Hematopoietic multipotent progenitor cell treated with erythropoietin and hydrocortisone succinate and interleukin-3 and kit ligand, for 6 days (in vitro differentiated cells): ENCODE data around the gene SLC18A3.

Source experiments
- DNase-seq: peaks from one replicate; pipeline ENCODE4 v3.0.0-alpha.2; 2015

The SLC18A3 gene

GRCh38 chr10:49612513-49613164 lies 2.5 kb downstream of the SLC18A3 start:
- DNase-seq, result peak; percentile 28

GRCh38 chr10:49613165-49613881 lies 3.2 kb downstream of the SLC18A3 start:
- no peak for DNase-seq

- no peak for DNase-seq
These were observed 3.8 kb downstream of the SLC18A3 start, which contains the start of gene CHAT for GRCh38 chr10:49613882-49614241. Gene CHAT (plus strand): TSS chr10:49614037. CDS start chr10:49614190, 153 bp downstream.

GRCh38 chr10:49614242-49615198 lies 4.4 kb downstream of the SLC18A3 start:
- DNase-seq, result no peak

GRCh38 chr10:49615213-49615612 lies 5.1 kb downstream of the SLC18A3 start:
- no peak for DNase-seq

- DNase-seq, result no peak
These were observed 5.6 kb downstream of the SLC18A3 start for GRCh38 chr10:49615721-49616120.

GRCh38 chr10:49616421-49617101 lies 6.5 kb downstream of the SLC18A3 start:
- no peak for DNase-seq

GRCh38 chr10:49617121-49618020 lies 7.3 kb downstream of the SLC18A3 start:
- no peak for DNase-seq

GRCh38 chr10:49618821-49619220 lies 8.7 kb downstream of the SLC18A3 start:
- no peak for DNase-seq

GRCh38 chr10:49619613-49620012 lies 9.5 kb downstream of the SLC18A3 start:
- no peak for DNase-seq

- no peak for DNase-seq
These were observed 10.2 kb downstream of the SLC18A3 start for GRCh38 chr10:49620286-49620810.

- no peak for DNase-seq
These were observed 10.8 kb downstream of the SLC18A3 start for GRCh38 chr10:49620841-49621378.

GRCh38 chr10:49621561-49621960 lies 11.5 kb downstream of the SLC18A3 start:
- DNase-seq, result no peak

- DNase-seq, result no peak
These were observed 12.6 kb downstream of the SLC18A3 start for GRCh38 chr10:49622426-49623425.

- no peak for DNase-seq
These were observed 14.5 kb downstream of the SLC18A3 start for GRCh38 chr10:49624629-49625028.

GRCh38 chr10:49625411-49625810 lies 15.3 kb downstream of the SLC18A3 start:
- DNase-seq, result no peak

- no peak for DNase-seq
These were observed 16.9 kb downstream of the SLC18A3 start for GRCh38 chr10:49627038-49627437.

- DNase-seq, result no peak
These were observed 17.6 kb downstream of the SLC18A3 start for GRCh38 chr10:49627644-49628247.

- DNase-seq, result no peak
These were observed 18.5 kb downstream of the SLC18A3 start for GRCh38 chr10:49628599-49628998.
